MCF 10A (cell line): ENCODE data around the gene RGS1. TPM values are rescaled to one million over a fixed set of nuclear protein-coding genes. Genes with fewer than 3 reads are reported as not detected.
A peak's percentile ranks its signal among the peaks of the same experiment; 100 is the strongest.

ENCODE experiments used
- BruUV-seq: library from RNA; stranded (reverse); fragments of 400-500 nt; replicated peaks from 2 replicates; lab custom pipeline; 2021; lab: Mats Ljungman, UMichigan
- CTCF ChIA-PET: fragments of 300-600 bp; sonication (Branson Sonifier 250); formaldehyde crosslinking; extraction: SDS; loops from one replicate; lab custom pipeline; 2021; ENCODE audit warnings: antibody characterized with exemption, inconsistent platforms; lab: Yijun Ruan, JAX
- POLR2A ChIA-PET: fragments of 300-600, 350-650 bp; sonication (Branson Sonifier 250); formaldehyde crosslinking; extraction: SDS; loops from one replicate; lab custom pipeline; 2020; ENCODE audit warnings: antibody characterized with exemption, inconsistent platforms; lab: Yijun Ruan, JAX
- DNase-seq: peaks from one replicate; pipeline ENCODE4 v3.0.0-alpha.2; 2018; ENCODE audit not compliant: unreplicated experiment
- H3K27ac Mint-ChIP-seq: one replicate; pipeline ENCODE4 v1.8.0; 2022; ENCODE audit warnings: mild to moderate bottlenecking, low read depth, mixed read lengths; ENCODE audit not compliant: unreplicated experiment
- H3K27me3 Mint-ChIP-seq: one replicate; pipeline ENCODE4 v1.8.0; 2022; ENCODE audit warnings: mixed read lengths; ENCODE audit not compliant: insufficient read depth, unreplicated experiment
- H3K36me3 Mint-ChIP-seq: one replicate; pipeline ENCODE4 v1.8.0; 2022; ENCODE audit warnings: mild to moderate bottlenecking, moderate library complexity, mixed read lengths; ENCODE audit not compliant: insufficient read depth, unreplicated experiment
- H3K4me1 Mint-ChIP-seq: one replicate; pipeline ENCODE4 v1.8.0; 2022; ENCODE audit warnings: mixed read lengths; ENCODE audit not compliant: insufficient read depth, unreplicated experiment
- H3K4me3 Mint-ChIP-seq: one replicate; pipeline ENCODE4 v1.8.0; 2022; ENCODE audit warnings: mild to moderate bottlenecking, moderate library complexity, mixed read lengths; ENCODE audit not compliant: unreplicated experiment
- H3K9me3 Mint-ChIP-seq: one replicate; pipeline ENCODE4 v1.8.0; 2022; ENCODE audit warnings: mixed read lengths; ENCODE audit not compliant: unreplicated experiment
- intact Hi-C: fragments of 100-400 bp; cut with micrococcal nuclease; formaldehyde crosslinking; loops from 2 replicates; pipeline ENCODE4 v1.14.1; 2022
- total RNA-seq: library from RNA; stranded (reverse); gene quantifications from 2 replicates; pipeline ENCODE4 v1.2.3, GENCODE V29; 2022
- TF ChIP-seq, protein P1 (sequence below): fragments of 200-600 bp; IDR thresholded peaks from one replicate; pipeline ENCODE4 v1.8.0; 2022; ENCODE audit warnings: antibody characterized with exemption, mild to moderate bottlenecking; ENCODE audit not compliant: unreplicated experiment

The RGS1 gene
- total RNA-seq, 1 experiment from 2014 or later, result not detected

DNA sequence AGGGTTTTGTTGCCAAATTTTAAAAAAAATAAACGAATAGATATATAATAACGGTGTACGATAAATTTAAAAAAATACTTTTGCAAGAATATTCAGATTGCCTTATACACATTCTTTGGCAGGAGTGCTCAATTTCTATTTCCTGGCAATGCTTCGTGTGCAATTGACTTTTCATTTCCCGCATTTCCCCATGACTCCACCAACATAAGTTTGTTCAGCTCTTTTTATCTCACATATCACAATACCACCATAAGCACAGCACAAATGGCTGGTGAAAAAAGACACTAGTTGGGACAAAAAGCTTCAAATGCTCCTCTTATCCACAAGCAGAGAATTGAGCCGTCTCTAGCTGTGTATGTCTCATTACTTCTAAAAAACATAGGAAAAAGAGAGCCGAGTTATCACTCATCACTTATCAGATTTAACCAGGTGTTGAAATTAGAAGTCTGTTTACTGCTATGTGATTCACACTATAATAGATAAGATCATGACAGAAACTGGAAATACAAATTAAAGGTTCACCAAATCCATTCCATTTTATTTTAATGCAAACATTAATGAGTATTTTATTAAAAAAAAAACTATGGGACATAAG, 28.9 kb upstream of the RGS1 start:
- no peak overlapping the region for H3K27ac Mint-ChIP-seq
- no peak for DNase-seq
- TF ChIP-seq, protein P1, sequence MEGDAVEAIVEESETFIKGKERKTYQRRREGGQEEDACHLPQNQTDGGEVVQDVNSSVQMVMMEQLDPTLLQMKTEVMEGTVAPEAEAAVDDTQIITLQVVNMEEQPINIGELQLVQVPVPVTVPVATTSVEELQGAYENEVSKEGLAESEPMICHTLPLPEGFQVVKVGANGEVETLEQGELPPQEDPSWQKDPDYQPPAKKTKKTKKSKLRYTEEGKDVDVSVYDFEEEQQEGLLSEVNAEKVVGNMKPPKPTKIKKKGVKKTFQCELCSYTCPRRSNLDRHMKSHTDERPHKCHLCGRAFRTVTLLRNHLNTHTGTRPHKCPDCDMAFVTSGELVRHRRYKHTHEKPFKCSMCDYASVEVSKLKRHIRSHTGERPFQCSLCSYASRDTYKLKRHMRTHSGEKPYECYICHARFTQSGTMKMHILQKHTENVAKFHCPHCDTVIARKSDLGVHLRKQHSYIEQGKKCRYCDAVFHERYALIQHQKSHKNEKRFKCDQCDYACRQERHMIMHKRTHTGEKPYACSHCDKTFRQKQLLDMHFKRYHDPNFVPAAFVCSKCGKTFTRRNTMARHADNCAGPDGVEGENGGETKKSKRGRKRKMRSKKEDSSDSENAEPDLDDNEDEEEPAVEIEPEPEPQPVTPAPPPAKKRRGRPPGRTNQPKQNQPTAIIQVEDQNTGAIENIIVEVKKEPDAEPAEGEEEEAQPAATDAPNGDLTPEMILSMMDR, result no peak
- H3K27me3 Mint-ChIP-seq, result no peaks in the 10 kb centered on the region
- ChIA-PET POLR2A (interaction anchor here (0.6 to 1.3 kb wide), 3 partner anchors 12 to 84 kb away, joined by 3 to 4 read pairs (median 3); no protein-coding TSS in a partner anchor), CTCF (interaction anchor here (0.5 to 2.1 kb wide), 10 partner anchors 9 to 506 kb away, joined by 3 to 6 read pairs (median 3); no protein-coding TSS in a partner anchor)
- BruUV-seq, result no TSS peak
- H3K4me1 Mint-ChIP-seq, result peaks cover 19% of the 10 kb centered on the region
- intact Hi-C loops, result no loop called here
- peaks cover 7% of the 10 kb centered on the region for H3K36me3 Mint-ChIP-seq
- H3K9me3 Mint-ChIP-seq, result no peaks in the 10 kb centered on the region
- H3K4me3 Mint-ChIP-seq, result no peak overlapping the region

DNA sequence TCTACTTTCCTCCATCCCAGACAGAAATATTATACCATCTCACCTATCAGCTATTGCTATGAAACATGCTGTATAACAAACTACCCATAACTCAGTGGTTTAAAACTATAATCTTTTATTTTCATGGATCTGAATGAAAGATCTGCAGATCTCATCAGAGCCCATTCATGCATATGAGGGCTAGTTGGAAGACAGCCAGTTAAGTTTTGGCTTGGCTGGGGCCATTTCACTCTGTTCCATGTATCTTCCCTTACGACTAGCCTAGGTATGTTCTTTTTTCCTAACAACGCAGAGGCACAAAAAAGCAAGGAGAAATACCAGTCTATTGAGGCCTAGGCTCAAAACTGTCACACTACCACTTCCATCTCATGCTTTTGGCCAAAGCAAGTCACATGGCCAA, 28.1 kb upstream of the RGS1 start:
- H3K27me3 Mint-ChIP-seq, result no peaks in the 10 kb centered on the region
- no peak for DNase-seq
- H3K36me3 Mint-ChIP-seq, result peaks cover 7% of the 10 kb centered on the region
- BruUV-seq, result no TSS peak
- TF ChIP-seq, protein P1, result no peak
- H3K4me1 Mint-ChIP-seq, result peaks cover 19% of the 10 kb centered on the region
- POLR2A ChIA-PET, result interaction anchor here (0.6 kb wide), 1 partner anchor 59 kb away, joined by 3 read pairs; no protein-coding TSS in a partner anchor
- H3K27ac Mint-ChIP-seq, result no peak overlapping the region
- CTCF ChIA-PET, result interaction anchor here (0.6 to 1.6 kb wide), 3 partner anchors 8 to 505 kb away, joined by 3 to 5 read pairs (median 4); no protein-coding TSS in a partner anchor
- no peaks in the 10 kb centered on the region for H3K9me3 Mint-ChIP-seq
- intact Hi-C loops, result no loop called here
- no peak overlapping the region for H3K4me3 Mint-ChIP-seq

DNA sequence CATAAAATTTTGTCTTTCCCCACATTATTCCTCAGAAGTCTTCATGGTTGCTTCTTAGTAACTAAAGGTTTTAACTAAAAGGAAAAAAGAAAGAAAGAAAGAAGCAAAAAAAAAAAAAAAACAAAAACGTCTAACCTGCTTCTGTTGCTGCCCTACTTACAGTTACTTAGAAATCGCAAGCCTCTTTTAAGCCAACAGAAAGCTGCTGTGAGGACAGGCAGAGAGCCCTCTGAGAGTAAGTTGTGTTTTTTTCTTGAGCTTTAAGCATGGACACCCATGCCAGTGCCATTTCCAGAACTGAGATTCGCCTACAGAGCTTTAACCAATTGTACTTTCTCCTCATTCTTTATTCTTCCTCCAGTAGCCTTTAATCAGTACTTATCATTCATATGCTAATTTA, 25.6 kb upstream of the RGS1 start:
- no peaks in the 10 kb centered on the region for H3K27me3 Mint-ChIP-seq
- H3K4me3 Mint-ChIP-seq, result no peak overlapping the region
- peaks cover 7% of the 10 kb centered on the region for H3K36me3 Mint-ChIP-seq
- BruUV-seq, result no TSS peak
- no peak overlapping the region for H3K27ac Mint-ChIP-seq
- intact Hi-C loops, result no loop called here
- CTCF ChIA-PET, result interaction anchor here (1.0 to 1.1 kb wide), 2 partner anchors 10 to 26 kb away, joined by 6 to 7 read pairs; no protein-coding TSS in a partner anchor
- TF ChIP-seq, protein P1, result no peak
- POLR2A ChIA-PET, result interaction anchor here (1.8 kb wide), 1 partner anchor 9 kb away, joined by 10 read pairs; no protein-coding TSS in a partner anchor
- H3K9me3 Mint-ChIP-seq, result no peaks in the 10 kb centered on the region
- peaks cover 19% of the 10 kb centered on the region for H3K4me1 Mint-ChIP-seq
- DNase-seq, result no peak

DNA sequence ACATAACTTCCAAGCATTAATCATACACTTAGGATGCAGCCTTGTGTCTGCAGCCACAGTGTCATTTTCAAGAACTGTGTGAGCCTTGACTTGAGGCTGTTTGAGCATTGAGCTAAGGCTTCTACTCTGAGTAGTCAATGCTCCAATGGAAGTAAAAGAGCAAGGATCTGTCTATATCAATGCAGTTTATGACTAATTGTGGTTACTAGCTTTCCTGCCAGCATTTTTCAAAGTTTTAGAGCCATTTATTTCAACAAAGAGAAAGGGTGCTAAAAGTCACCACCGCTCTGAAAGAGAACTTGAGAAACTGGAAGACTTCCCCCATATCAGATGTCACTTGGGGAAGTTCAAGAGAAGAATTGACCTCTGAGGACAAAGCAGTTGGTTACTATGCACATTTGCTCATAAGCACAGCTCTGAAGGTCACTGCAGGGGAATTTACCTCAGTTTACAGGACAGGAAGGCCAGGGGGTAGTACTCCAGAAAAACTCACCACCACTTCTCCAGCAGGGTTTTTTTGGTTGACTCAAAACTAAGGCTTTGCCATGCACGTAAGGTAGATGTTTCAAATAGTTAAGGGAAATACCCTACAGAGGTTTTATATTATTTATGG, 24.5 kb upstream of the RGS1 start:
- no peak overlapping the region for H3K4me3 Mint-ChIP-seq
- intact Hi-C loops, result no loop called here
- no TSS peak for BruUV-seq
- TF ChIP-seq, protein P1, result no peak
- H3K36me3 Mint-ChIP-seq, result peaks cover 7% of the 10 kb centered on the region
- no peaks in the 10 kb centered on the region for H3K9me3 Mint-ChIP-seq
- no peaks in the 10 kb centered on the region for H3K27me3 Mint-ChIP-seq
- ChIA-PET POLR2A (interaction anchor here (0.7 to 1.8 kb wide), 3 partner anchors 10 to 162 kb away, joined by 3 to 10 read pairs (median 3); no protein-coding TSS in a partner anchor), CTCF (interaction anchor here (0.6 to 1.2 kb wide), 4 partner anchors 11 to 197 kb away, joined by 3 to 7 read pairs (median 5); no protein-coding TSS in a partner anchor)
- peak; percentile 52 for DNase-seq
- H3K4me1 Mint-ChIP-seq, result peaks cover 19% of the 10 kb centered on the region
- no peak overlapping the region for H3K27ac Mint-ChIP-seq
